IPS-NIHi7 (cell line): ENCODE data around the gene NUDC.
"Not testable (repeated sequence)": the region's sequence is repeated elsewhere in the genome, so short reads cannot be mapped to it uniquely, and the experiment has no call there.

ENCODE experiments used
- DNase-seq: peaks from one replicate; pipeline ENCODE4 v3.0.0; 2012; ENCODE audit warnings: mixed read lengths; ENCODE audit errors: extremely low spot score

Gene NUDC

DNA sequence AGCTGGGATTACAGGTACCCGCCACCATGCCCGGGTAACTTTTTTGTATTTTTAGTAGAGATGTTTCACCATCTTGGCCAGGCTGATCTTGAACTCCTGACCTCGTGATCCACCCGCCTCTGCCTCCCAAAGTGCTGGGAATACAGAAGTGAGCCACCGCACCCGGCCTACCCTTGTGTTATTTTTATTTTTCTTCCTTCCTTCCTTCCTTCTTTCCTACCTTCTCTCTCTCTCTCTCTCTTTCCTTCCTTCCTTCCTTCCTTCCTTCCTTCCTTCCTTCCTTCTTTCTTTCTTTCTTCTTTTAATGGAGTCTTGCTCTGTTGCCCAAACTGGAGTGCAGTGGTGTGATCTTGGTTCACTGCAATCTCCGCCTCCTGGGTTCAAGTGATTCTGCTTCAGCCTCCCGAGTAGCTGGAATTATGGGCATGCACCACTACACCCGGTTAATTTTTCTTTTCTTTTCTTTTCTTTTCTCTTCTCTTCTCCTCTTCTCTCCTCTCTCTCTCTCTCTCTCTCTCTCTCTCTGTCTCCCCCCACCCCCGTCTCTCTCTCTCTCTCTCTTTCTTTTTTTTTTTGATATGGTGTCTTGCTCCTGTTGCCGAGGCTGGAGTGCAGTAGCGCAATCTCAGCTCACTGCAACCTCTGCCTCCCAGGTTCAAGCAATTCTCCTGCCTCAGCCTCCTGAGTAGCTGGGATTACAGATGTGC, 68.0 kb downstream of the NUDC start:
- not testable (repeated sequence) for DNase-seq

DNA sequence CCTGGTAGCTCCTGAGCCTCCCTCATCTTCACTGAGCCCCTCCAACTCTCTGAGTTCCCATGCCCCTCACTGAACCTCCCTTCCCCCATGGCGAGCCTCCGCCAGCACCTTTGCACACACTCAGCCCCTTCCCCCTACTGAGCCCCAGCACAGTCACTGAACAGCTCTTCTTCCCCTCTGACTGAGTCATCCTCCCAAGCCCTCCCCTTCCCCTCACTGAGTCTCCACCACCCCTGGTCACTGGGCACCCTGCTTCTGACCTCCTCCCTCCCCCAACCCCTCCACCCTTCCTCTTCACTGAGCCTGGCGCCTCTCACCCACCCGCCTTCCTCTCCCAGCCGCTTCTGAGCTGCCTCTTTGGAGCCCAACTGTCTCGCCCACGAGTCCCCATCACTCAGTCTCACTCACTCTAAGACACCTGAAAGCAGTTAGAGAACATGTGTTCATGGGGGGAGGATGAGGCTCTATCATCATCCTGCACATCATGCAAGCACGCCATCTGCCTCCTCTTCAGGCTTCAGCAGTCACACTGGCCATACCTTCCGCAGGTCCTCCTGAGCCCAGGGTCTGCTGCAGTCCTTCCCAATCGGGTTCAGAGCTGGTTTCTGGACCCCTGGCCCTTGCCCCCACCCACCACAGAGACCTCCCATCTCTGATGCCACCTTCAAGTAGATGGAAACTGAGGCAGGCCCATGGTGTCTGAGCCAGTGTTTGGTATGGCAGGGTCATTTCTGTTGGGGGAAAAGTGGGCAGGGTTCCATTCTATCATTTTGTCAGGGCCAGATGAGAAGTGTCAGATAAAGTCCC, 70.0 kb downstream of the NUDC start:
- DNase-seq, result no peak

DNA sequence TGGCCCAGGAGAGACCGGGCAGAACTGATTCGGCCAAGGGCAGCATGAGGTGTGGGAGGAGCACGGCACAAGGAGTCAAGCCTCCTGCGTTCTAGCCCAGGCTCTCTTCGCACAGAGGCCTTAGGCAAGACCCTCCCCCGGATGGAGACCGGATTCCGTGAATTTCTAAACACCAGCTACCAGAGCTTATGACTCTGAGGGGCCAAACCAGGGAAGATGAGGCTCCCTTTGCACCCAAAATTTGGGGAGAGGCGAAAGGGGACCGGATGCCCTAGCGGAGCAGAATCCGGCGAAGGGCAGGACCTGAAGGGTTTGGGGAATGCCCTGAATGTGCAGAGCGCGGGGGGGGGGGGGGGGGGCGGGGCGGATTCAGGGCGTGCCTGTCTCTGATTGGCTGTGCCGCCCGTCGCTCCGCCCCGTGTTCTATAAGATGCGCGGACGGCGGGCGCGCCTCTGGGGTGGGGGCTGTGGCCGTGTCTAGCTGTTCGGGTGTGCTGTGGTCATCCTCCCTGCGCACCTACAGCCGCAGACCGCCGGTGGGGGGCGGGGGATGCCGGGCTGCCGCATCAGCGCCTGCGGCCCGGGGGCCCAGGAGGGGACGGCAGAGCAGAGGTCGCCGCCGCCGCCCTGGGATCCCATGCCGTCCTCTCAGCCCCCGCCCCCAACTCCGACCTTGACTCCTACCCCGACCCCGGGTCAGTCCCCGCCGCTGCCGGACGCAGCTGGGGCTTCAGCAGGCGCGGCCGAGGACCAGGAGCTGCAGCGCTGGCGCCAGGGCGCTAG, 71.9 kb downstream of the NUDC start, which contains the start of gene TRNP1:
TRNP1 (plus strand) TSS at position 456 of the 783 bp plus-strand sequence; CDS start at position 551, 95 bp downstream.
- DNase-seq, result peak; percentile 94

DNA sequence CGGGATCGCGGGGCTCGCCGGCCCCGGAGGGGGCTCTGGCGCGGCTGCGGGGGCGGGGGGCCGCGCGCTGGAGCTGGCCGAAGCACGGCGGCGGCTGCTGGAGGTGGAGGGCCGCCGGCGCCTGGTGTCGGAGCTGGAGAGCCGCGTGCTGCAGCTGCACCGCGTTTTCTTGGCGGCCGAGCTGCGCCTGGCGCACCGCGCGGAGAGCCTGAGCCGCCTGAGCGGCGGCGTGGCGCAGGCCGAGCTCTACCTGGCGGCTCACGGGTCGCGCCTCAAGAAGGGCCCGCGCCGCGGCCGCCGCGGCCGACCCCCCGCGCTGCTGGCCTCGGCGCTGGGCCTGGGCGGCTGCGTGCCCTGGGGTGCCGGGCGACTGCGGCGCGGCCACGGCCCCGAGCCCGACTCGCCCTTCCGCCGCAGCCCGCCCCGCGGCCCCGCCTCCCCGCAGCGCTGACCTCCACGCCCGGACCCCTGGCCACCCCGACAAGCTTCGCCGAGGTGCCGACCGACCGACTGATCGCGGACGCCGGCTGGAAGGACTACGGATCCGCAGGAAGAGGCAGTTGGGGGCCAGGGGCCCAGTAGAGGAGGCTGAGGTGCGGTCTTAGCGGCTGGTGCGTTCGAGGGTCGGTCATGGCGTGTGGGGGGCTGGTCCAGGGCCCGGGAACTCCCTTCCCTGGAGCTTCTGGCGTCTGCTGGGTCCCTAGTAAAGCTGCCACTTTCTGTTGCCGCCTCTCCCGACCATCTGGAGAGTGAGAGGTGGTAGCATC, 72.7 kb downstream of the NUDC start:
- no peak for DNase-seq

DNA sequence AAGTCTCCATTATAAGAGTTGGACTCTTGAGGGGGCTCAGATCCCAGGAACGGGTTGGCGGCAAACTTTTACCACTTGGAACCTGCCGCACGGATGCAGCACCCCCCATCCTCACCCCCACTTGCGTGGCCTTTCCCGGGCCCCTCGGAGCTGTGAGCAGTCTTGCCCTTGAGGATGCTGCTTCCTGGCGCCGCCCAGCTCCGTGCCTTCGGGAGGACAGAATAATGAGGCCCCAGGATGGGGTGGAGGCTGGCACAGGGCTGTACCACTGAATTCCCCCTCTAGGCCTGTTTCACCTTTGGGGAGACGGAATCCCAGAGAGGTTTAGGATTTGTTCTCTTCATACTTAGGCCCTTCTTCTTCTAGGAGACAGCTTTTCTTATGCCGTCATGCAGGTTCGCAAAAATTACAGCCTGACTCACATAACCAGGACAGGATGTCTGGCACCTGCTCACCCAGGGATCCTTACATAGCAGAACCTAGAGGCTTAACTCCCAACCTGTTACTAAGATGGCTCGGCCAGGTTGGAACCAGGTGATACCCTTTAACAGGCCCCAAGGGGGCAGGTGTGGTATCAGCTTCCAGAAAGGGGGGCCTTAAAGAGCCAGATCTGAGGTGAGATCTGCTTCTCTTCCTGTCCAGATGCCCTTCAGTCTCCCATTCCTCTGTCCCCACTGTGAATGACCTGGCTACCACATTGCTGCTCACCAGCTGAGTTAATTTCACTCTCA, 73.4 kb downstream of the NUDC start:
- DNase-seq, result no peak

DNA sequence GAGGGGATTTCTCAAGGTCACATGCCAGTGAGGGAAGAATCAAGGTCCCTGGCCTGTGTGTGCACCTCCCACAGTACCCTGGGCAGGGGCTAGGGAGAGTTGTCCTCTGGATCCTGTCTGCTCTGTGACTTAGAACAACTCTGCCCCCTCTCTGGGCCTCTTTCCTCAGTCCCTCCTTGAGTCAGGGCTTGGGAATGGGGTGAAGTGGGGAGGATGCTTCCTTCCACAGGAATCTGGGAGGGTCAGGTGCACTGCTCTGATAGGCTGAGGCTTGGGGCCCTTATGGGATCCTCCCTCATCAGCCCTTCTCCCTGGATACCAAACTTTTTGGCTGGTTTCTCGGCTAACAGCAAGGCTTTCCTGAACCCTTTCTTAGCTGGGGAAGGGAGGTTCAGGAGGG, 74.5 kb downstream of the NUDC start:
- no peak for DNase-seq
